Naive thymus-derived CD8-positive, alpha-beta T cell (primary cell): ENCODE results near the gene ZNF17. TPM values are rescaled to one million over a fixed set of nuclear protein-coding genes. Genes with fewer than 3 reads are reported as not detected.

Experiments
- ATAC-seq, 2 donors: fragments of 150-1000 bp; cut with Tn5 transposase in 1 of 2; sonication (Bioruptor Pico), chemical (Tn5 transposase) in 1 of 2; 1 replicate in 1 of 2; 2 replicates in 1 of 2; pipeline ENCODE4 v1.10.0; 2021; ENCODE audit warnings: mild to moderate bottlenecking in 2 of 2, moderate library complexity in 2 of 2
- POLR2A ChIA-PET: fragments of 350-600 bp; sonication (Branson Sonifier 250); formaldehyde crosslinking; loops from one replicate; lab custom pipeline; 2021; ENCODE audit warnings: antibody characterized with exemption; lab: Charles Lee
- DNase-seq, 10 donors: peaks; one replicate each; pipeline versions ENCODE4 v3.0.0 to v3.0.0-alpha.2; 2020 to 2022
- H3K27ac Mint-ChIP-seq, 10 donors: one replicate each; pipeline ENCODE4 v1.8.0; 2020 to 2022; ENCODE audit warnings: mild to moderate bottlenecking in 10 of 10, mixed read lengths in 10 of 10, moderate library complexity in 4 of 10, inconsistent platforms in 1 of 10
- H3K27me3 Mint-ChIP-seq, 5 donors: one replicate each; pipeline ENCODE4 v1.8.0; 2021 to 2022; ENCODE audit warnings: mixed read lengths in 5 of 5
- H3K36me3 Mint-ChIP-seq, 3 donors: one replicate each; pipeline ENCODE4 v1.8.0; 2020 to 2022; ENCODE audit warnings: mixed read lengths in 3 of 3, mild to moderate bottlenecking in 2 of 3, inconsistent platforms in 1 of 3
- H3K4me1 Mint-ChIP-seq, 4 donors: one replicate each; pipeline ENCODE4 v1.8.0; 2021 to 2022; ENCODE audit warnings: mixed read lengths in 4 of 4
- H3K4me3 Mint-ChIP-seq, 10 donors: one replicate each; pipeline ENCODE4 v1.8.0; 2020 to 2022; ENCODE audit warnings: mild to moderate bottlenecking in 10 of 10, mixed read lengths in 10 of 10, moderate library complexity in 6 of 10, inconsistent platforms in 1 of 10
- H3K9me3 Mint-ChIP-seq, 9 donors: one replicate each; pipeline ENCODE4 v1.8.0; 2020 to 2022; ENCODE audit warnings: mixed read lengths in 9 of 9, mild to moderate bottlenecking in 3 of 9, inconsistent platforms in 1 of 9, moderate library complexity in 1 of 9
- polyA plus RNA-seq, 3 donors: library from polyadenylated mRNA; unstranded; fragments of 300-500 nt; fragmentation: Illumina TruSeq; gene quantifications; one replicate each; pipeline ENCODE4 v1.2.3, GENCODE V29; 2021
- total RNA-seq, 8 experiments: library from RNA in 2 of 8; stranded (reverse) in 2 of 8; gene quantifications; one replicate each; pipeline ENCODE4 v1.2.3 and lab custom pipeline; 2021 to 2026

The ZNF17 gene
- total and polyA plus RNA-seq, 5 experiments from 2014 or later, result 2.9 to 27.1 (median 5.8) TPM

DNA sequence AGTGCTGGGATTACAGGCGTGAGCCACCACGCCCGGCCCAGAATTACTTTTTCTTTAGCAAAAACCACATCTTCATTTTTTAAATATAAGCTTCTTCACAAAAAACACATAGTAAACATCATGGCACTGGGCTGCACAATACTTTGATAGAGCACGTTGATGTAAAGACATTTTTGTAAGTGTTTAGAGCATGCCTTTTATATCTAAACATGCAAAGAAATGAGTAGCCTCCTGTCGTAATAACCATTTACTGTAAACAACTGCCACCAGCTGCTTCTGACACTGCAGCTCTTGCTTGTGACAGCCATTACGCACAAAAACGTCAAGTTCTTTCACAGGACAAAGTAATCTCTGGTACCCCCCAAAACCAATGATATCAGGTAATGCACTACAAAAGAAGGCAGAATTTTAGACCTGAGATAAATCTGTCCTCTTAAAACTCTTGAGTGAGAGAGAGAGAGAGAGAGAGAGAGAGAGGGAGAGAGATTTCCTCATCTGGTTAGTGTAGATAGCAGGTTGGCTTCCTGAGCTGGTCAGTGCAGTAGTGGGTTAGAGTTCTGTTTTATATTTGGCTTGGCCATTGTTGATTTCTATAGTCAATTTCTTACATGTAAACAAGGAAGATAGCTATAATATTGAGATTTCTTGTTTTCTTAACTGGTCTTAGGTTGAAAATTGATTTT lies 28.0 kb upstream of the ZNF17 start:
- peaks cover 0 to 1% (median 0%) of the 10 kb centered on the region in 5 donors for H3K27me3 Mint-ChIP-seq
- POLR2A ChIA-PET, result interaction anchor here (0.7 kb wide), 1 partner anchor 15 kb away, joined by 3 read pairs; no protein-coding TSS in a partner anchor

DNA sequence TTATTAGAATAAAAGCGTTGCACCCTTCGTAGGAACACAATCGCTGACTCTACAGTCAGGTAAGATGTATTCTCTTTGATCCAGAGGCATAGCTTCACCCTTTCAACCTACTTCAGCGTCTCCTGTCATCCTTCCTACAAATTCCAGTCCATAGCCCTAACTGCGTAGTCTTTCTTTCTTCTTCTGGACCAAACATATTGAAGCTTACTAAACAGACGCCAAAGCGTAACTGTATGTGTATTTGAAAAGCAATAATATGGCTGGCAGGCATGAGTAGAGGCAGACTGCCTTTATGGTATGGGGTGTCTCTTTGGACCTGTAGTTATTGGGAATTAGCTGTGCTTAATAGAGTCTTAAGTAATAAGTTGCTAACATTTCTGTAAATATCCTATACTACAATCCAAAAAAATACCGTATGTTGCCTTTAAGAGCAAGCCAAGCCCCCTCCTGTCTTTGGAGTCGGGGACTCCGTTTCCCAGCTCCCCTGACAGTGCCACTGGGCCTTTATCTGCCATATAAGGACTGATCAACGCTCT lies 21.7 kb upstream of the ZNF17 start:
- peak overlapping the region; percentile 94 to 98 (median 96) for H3K4me3 Mint-ChIP-seq
- H3K27ac Mint-ChIP-seq, result peak overlapping the region; percentile 92 to 99 (median 98)
- POLR2A ChIA-PET, result interaction anchor here (0.6 to 2.0 kb wide), 20 partner anchors 9 to 973 kb away, joined by 3 to 9 read pairs (median 3); partner anchors contain the start of genes TRAPPC2B, ZNF154, ZNF17 and ZNF274
- no peaks in the 10 kb centered on the region for H3K27me3 Mint-ChIP-seq
- DNase-seq (no peak), ATAC-seq (no peak)
- H3K4me1 Mint-ChIP-seq, result peaks cover 18 to 43% (median 37%) of the 10 kb centered on the region in 4 donors
- peaks cover 28 to 52% (median 34%) of the 10 kb centered on the region in 3 donors for H3K36me3 Mint-ChIP-seq
- H3K9me3 Mint-ChIP-seq, result peaks cover 2 to 57% (median 23%) of the 10 kb centered on the region in 9 donors

More for the DNA sequence above, 28.0 kb upstream of the ZNF17 start:
- ATAC-seq (no peak), DNase-seq (no peak)
- no peak overlapping the region for H3K27ac Mint-ChIP-seq
- peaks cover 0 to 55% (median 33%) of the 10 kb centered on the region in 9 donors for H3K9me3 Mint-ChIP-seq
- no peaks in the 10 kb centered on the region for H3K4me1 Mint-ChIP-seq
- no peak overlapping the region for H3K4me3 Mint-ChIP-seq
- peaks cover 3 to 33% (median 29%) of the 10 kb centered on the region in 3 donors for H3K36me3 Mint-ChIP-seq

- POLR2A ChIA-PET, result interaction anchor here (0.6 to 2.0 kb wide), 19 partner anchors 8 to 972 kb away, joined by 3 to 9 read pairs (median 3); partner anchors contain the start of genes TRAPPC2B, ZNF154, ZNF17 and ZNF274
- Mint-ChIP-seq H3K27ac (peak within 1 kb of the TSS; percentile 92 to 99 (median 98)), H3K9me3 (peaks cover 9 to 57% (median 27%) of the 10 kb centered on the region in 9 donors), H3K36me3 (peaks cover 34 to 56% (median 41%) of the 10 kb centered on the region in 3 donors), H3K27me3 (no peaks in the 10 kb centered on the region), H3K4me1 (peaks cover 21 to 45% (median 41%) of the 10 kb centered on the region in 4 donors), H3K4me3 (peak within 1 kb of the TSS; percentile 94 to 98 (median 96))
- peak; percentile 92 to 99 (median 96) for DNase-seq
- peak; percentile 95 to 99 for ATAC-seq
Observed at GRCh38 chr19:57389730-57390598, 21.0 kb upstream of the ZNF17 start, which contains the start of gene ZNF548. Gene ZNF548, plus strand, starts transcription at chr19:57389854. Its CDS starts 246 bp downstream, at chr19:57390100.

GRCh38 chr19:57395710-57396109 lies 15.3 kb upstream of the ZNF17 start:
- peaks cover 67 to 95% (median 90%) of the 10 kb centered on the region in 3 donors for H3K36me3 Mint-ChIP-seq
- peaks cover 15 to 30% (median 25%) of the 10 kb centered on the region in 4 donors for H3K4me1 Mint-ChIP-seq
- DNase-seq, result no peak
- no peak for ATAC-seq
- H3K9me3 Mint-ChIP-seq, result peaks cover 22 to 93% (median 64%) of the 10 kb centered on the region in 9 donors
- POLR2A ChIA-PET, result no interaction called here
- peak overlapping the region in 1 of 10 donors; percentile 31 for H3K27ac Mint-ChIP-seq
- H3K27me3 Mint-ChIP-seq, result no peaks in the 10 kb centered on the region
- peak overlapping the region in 1 of 10 donors; percentile 18 for H3K4me3 Mint-ChIP-seq

GRCh38 chr19:57398868-57399267 lies 12.1 kb upstream of the ZNF17 start:
- POLR2A ChIA-PET, result interaction anchor here (0.9 kb wide), 1 partner anchor 9 kb away, joined by 3 read pairs; the partner anchor contains the start of gene ZNF548
- no peak for DNase-seq
- H3K9me3 Mint-ChIP-seq, result peaks cover 22 to 93% (median 76%) of the 10 kb centered on the region in 9 donors
- no peak for ATAC-seq
- no peaks in the 10 kb centered on the region for H3K27me3 Mint-ChIP-seq
- peak overlapping the region in 1 of 10 donors; percentile 70 for H3K27ac Mint-ChIP-seq
- no peak overlapping the region for H3K4me3 Mint-ChIP-seq
- peaks cover 4 to 17% (median 10%) of the 10 kb centered on the region in 4 donors for H3K4me1 Mint-ChIP-seq
- peaks cover 69 to 91% (median 72%) of the 10 kb centered on the region in 3 donors for H3K36me3 Mint-ChIP-seq

GRCh38 chr19:57403737-57404563 lies 7.0 kb upstream of the ZNF17 start:
- Mint-ChIP-seq H3K27me3 (no peaks in the 10 kb centered on the region), H3K9me3 (peaks cover 0 to 47% (median 25%) of the 10 kb centered on the region in 9 donors), H3K36me3 (peaks cover 19 to 40% (median 24%) of the 10 kb centered on the region in 3 donors), H3K4me3 (no peak overlapping the region), H3K27ac (no peak overlapping the region), H3K4me1 (peaks cover 0 to 7% (median 5%) of the 10 kb centered on the region in 4 donors)
- POLR2A ChIA-PET, result interaction anchor here (0.7 kb wide), 1 partner anchor 130 kb away, joined by 3 read pairs; no protein-coding TSS in a partner anchor
- DNase-seq (no peak), ATAC-seq (no peak)

DNA sequence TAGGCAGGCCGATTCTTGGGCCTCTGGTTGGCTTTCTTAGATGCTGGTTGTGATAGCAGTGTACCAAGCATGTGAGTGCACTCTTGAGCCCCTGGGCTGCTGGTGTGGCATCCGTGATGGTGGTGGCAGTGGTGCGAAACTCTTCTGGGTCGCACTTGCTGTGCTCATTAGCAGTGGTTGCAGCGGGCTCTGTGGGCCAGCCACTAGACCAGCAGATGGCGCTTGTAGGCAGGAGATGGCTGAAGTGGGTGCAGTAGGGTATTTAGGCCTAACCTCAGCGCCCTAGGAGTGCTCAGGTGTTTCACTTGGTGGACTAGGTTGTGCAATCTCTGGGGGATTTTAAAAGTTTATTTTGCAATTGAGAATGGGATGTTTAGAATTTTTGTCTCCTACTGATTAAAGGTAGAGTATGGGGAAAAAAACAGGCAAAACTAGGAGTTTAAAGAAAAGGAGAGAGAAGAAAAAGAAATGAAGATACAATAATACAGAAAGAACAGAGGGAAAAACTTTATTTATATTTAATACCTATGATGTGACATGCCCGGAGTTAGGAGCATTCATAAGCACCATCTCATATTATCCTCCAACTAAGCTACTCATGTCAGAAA lies 4.3 kb upstream of the ZNF17 start:
- Mint-ChIP-seq H3K36me3 (peaks cover 1 to 15% (median 10%) of the 10 kb centered on the region in 3 donors), H3K4me1 (peaks cover 9 to 19% (median 14%) of the 10 kb centered on the region in 4 donors), H3K27me3 (no peaks in the 10 kb centered on the region), H3K27ac (peak overlapping the region in 5 of 10 donors; percentile 6 to 79 (median 40)), H3K9me3 (peaks cover 0 to 27% (median 9%) of the 10 kb centered on the region in 9 donors), H3K4me3 (no peak overlapping the region)
- DNase-seq, result peak; percentile 44 to 85 (median 66)
- POLR2A ChIA-PET, result interaction anchor here (1.4 kb wide), 1 partner anchor 17 kb away, joined by 9 read pairs; the partner anchor contains the start of gene ZNF548
- ATAC-seq, result peak; percentile 44 to 46

- ATAC-seq, result no peak
- Mint-ChIP-seq H3K4me3 (no peak overlapping the region), H3K9me3 (peaks cover 8 to 93% (median 43%) of the 10 kb centered on the region in 9 donors)
Observed at GRCh38 chr19:57419439-57419838, 8.5 kb downstream of the ZNF17 start.

GRCh38 chr19:57421037-57421436 lies 10.1 kb downstream of the ZNF17 start:
- Mint-ChIP-seq H3K4me3 (no peak overlapping the region), H3K36me3 (peaks cover 56 to 65% (median 60%) of the 10 kb centered on the region in 3 donors)
- POLR2A ChIA-PET, result no interaction called here

More at GRCh38 chr19:57419439-57419838, 8.5 kb downstream of the ZNF17 start:
- POLR2A ChIA-PET, result no interaction called here
- Mint-ChIP-seq H3K36me3 (peaks cover 68 to 76% (median 72%) of the 10 kb centered on the region in 3 donors), H3K27ac (no peak overlapping the region), H3K27me3 (no peaks in the 10 kb centered on the region), H3K4me1 (peaks cover 3 to 20% (median 17%) of the 10 kb centered on the region in 4 donors)
- DNase-seq, result no peak

GRCh38 chr19:57434386-57435061 lies 23.6 kb downstream of the ZNF17 start:
- Mint-ChIP-seq H3K9me3 (peaks cover 5 to 26% (median 19%) of the 10 kb centered on the region in 9 donors), H3K36me3 (peaks cover 19 to 29% (median 28%) of the 10 kb centered on the region in 3 donors), H3K4me3 (peak overlapping the region; percentile 90 to 100 (median 98)), H3K4me1 (peaks cover 21 to 36% (median 27%) of the 10 kb centered on the region in 4 donors), H3K27me3 (no peaks in the 10 kb centered on the region), H3K27ac (peak overlapping the region; percentile 90 to 99 (median 96))
- ATAC-seq (peak; percentile 0 to 12), DNase-seq (no peak)
- POLR2A ChIA-PET, result interaction anchor here (0.6 to 1.1 kb wide), 3 partner anchors 43 to 849 kb away, joined by 3 to 4 read pairs (median 3); partner anchors contain the start of genes ZNF548 and ZNF772

More at GRCh38 chr19:57421037-57421436, 10.1 kb downstream of the ZNF17 start:
- Mint-ChIP-seq H3K27ac (no peak overlapping the region), H3K4me1 (peaks cover 0 to 7% (median 6%) of the 10 kb centered on the region in 4 donors), H3K9me3 (peaks cover 8 to 93% (median 33%) of the 10 kb centered on the region in 9 donors), H3K27me3 (no peaks in the 10 kb centered on the region)
- ATAC-seq (no peak), DNase-seq (no peak)
